ENCODE results near the gene RNF39. TPM values are rescaled to one million over a fixed set of nuclear protein-coding genes. Genes with fewer than 3 reads are reported as not detected.

The RNF39 gene
- total RNA-seq, 1 experiment from 2014 or later, result not detected

GRCh38 chr6:30073489-30074235 is 1.9 kb downstream of the RNF39 start:
- Histone ChIP-seq H3K27ac (ENCODE audit: low read depth, low read length, poor library complexity, severe bottlenecking) (no peak overlapping the region), H3K4me3 (ENCODE audit: low read depth, low read length, poor library complexity, severe bottlenecking) (no peak overlapping the region), H3K4me1 (ENCODE audit: insufficient read depth, low read length, poor library complexity, severe bottlenecking) (peaks cover 10% of the 10 kb centered on the region), H3K27me3 (replicated peaks; ENCODE audit: insufficient read depth, low read depth, low read length, poor library complexity) (peaks cover 79% of the 10 kb centered on the region), H3K36me3 (ENCODE audit: insufficient read depth, low read length, poor library complexity, severe bottlenecking) (peaks cover 3% of the 10 kb centered on the region), H3K9me3 (ENCODE audit: low read depth, low read length, poor library complexity, severe bottlenecking) (no peaks in the 10 kb centered on the region)
- BruUV-seq (replicated peaks), result no TSS peak
- ChIA-PET CTCF (no interaction called here), POLR2A (ENCODE audit: low non-redundant PET) (no interaction called here)
- no peak for DNase-seq (ENCODE audit: low spot score)
- TF ChIP-seq EZH2 (IDR thresholded peaks at IDR 0.05; ENCODE audit: borderline replicate concordance, low read depth, low read length, poor library complexity, severe bottlenecking) (no peak), CTCF (conservative IDR thresholded peaks at IDR 0.05; ENCODE audit: low read depth, low read length) (no peak)
- intact Hi-C loops (cut with micrococcal nuclease; ENCODE audit: unreplicated experiment), result no loop called here

GRCh38 chr6:30071858-30072257 is 3.7 kb downstream of the RNF39 start:
- intact Hi-C loops (cut with micrococcal nuclease; ENCODE audit: unreplicated experiment), result no loop called here
- POLR2A ChIA-PET (ENCODE audit: low non-redundant PET), result no interaction called here
- Histone ChIP-seq H3K4me3 (ENCODE audit: low read depth, low read length, poor library complexity, severe bottlenecking) (no peak overlapping the region), H3K27ac (ENCODE audit: low read depth, low read length, poor library complexity, severe bottlenecking) (no peak overlapping the region), H3K9me3 (ENCODE audit: low read depth, low read length, poor library complexity, severe bottlenecking) (no peaks in the 10 kb centered on the region), H3K27me3 (replicated peaks; ENCODE audit: insufficient read depth, low read depth, low read length, poor library complexity) (peaks cover 61% of the 10 kb centered on the region), H3K36me3 (ENCODE audit: insufficient read depth, low read length, poor library complexity, severe bottlenecking) (peaks cover 3% of the 10 kb centered on the region), H3K4me1 (ENCODE audit: insufficient read depth, low read length, poor library complexity, severe bottlenecking) (peaks cover 18% of the 10 kb centered on the region)
- BruUV-seq (replicated peaks), result no TSS peak
- CTCF ChIA-PET, result interaction anchor here (0.6 kb wide), 1 partner anchor 54 kb away, joined by 3 read pairs; no protein-coding TSS in a partner anchor
- TF ChIP-seq CTCF (conservative IDR thresholded peaks at IDR 0.05; ENCODE audit: low read depth, low read length) (no peak), EZH2 (IDR thresholded peaks at IDR 0.05; ENCODE audit: borderline replicate concordance, low read depth, low read length, poor library complexity, severe bottlenecking) (no peak)
- no peak for DNase-seq (ENCODE audit: low spot score)

GRCh38 chr6:30071081-30071818 is 4.3 kb downstream of the RNF39 start:
- CTCF ChIA-PET, result interaction anchor here (0.6 kb wide), 1 partner anchor 54 kb away, joined by 3 read pairs; no protein-coding TSS in a partner anchor
- Histone ChIP-seq H3K36me3 (ENCODE audit: insufficient read depth, low read length, poor library complexity, severe bottlenecking) (peaks cover 3% of the 10 kb centered on the region), H3K9me3 (ENCODE audit: low read depth, low read length, poor library complexity, severe bottlenecking) (no peaks in the 10 kb centered on the region), H3K27me3 (replicated peaks; ENCODE audit: insufficient read depth, low read depth, low read length, poor library complexity) (peaks cover 55% of the 10 kb centered on the region), H3K27ac (ENCODE audit: low read depth, low read length, poor library complexity, severe bottlenecking) (no peak overlapping the region), H3K4me3 (ENCODE audit: low read depth, low read length, poor library complexity, severe bottlenecking) (peak overlapping the region; percentile 19), H3K4me1 (ENCODE audit: insufficient read depth, low read length, poor library complexity, severe bottlenecking) (peaks cover 18% of the 10 kb centered on the region)
- peak; percentile 31 for DNase-seq (ENCODE audit: low spot score)
- BruUV-seq (replicated peaks), result no TSS peak
- POLR2A ChIA-PET (ENCODE audit: low non-redundant PET), result no interaction called here
- intact Hi-C loops (cut with micrococcal nuclease; ENCODE audit: unreplicated experiment), result no loop called here
- no peak for TF ChIP-seq CTCF (conservative IDR thresholded peaks at IDR 0.05; ENCODE audit: low read depth, low read length)
- TF ChIP-seq EZH2 (IDR thresholded peaks at IDR 0.05; ENCODE audit: borderline replicate concordance, low read depth, low read length, poor library complexity, severe bottlenecking), result peak; percentile 51
